GM23338 (cell line): ENCODE results near the gene NACAD. TPM values are rescaled to one million over a fixed set of nuclear protein-coding genes. Genes with fewer than 3 reads are reported as not detected.

Source experiments
- ATAC-seq: fragments of 200-7000 bp; cut with Tn5 transposase; 3 replicates; pipeline ENCODE4 v1.9.1; 2020
- DNase-seq: peaks from one replicate; pipeline ENCODE4 v3.0.0-alpha.2; 2015; ENCODE audit warnings: low spot score
- H2AFZ ChIP-seq: fragments of 200-600 bp; sonication (generic); 2 replicates; pipeline ENCODE4 v1.8.0; 2016; ENCODE audit warnings: antibody characterized with exemption, mild to moderate bottlenecking, moderate library complexity
- H3F3A ChIP-seq: fragments of 200-600 bp; sonication (generic); replicated peaks from 2 replicates; pipeline ENCODE4 v1.8.0; 2017; ENCODE audit warnings: antibody characterized with exemption, mixed run types, low read depth
- H3K27ac ChIP-seq: fragments of 200-600 bp; sonication (generic); 2 replicates; pipeline ENCODE4 v1.6.1; 2016; ENCODE audit warnings: low read depth
- H3K27me3 ChIP-seq: fragments of 200-600 bp; sonication (generic); 2 replicates; pipeline ENCODE4 v1.8.0; 2016; ENCODE audit warnings: mild to moderate bottlenecking, mixed run types, moderate library complexity; ENCODE audit not compliant: insufficient read depth
- H3K36me3 ChIP-seq: fragments of 200-600 bp; sonication (generic); 2 replicates; pipeline ENCODE4 v1.8.0; 2016; ENCODE audit warnings: mild to moderate bottlenecking; ENCODE audit not compliant: insufficient read depth
- H3K4me1 ChIP-seq: fragments of 200-600 bp; sonication (generic); 2 replicates; pipeline ENCODE4 v1.8.0; 2016; ENCODE audit warnings: mild to moderate bottlenecking, moderate library complexity; ENCODE audit not compliant: insufficient read depth
- H3K4me2 ChIP-seq: fragments of 200-600 bp; sonication (generic); 2 replicates; pipeline ENCODE4 v1.7.1; 2017; ENCODE audit warnings: mixed run types
- H3K4me3 ChIP-seq: fragments of 200-600 bp; sonication (generic); 2 replicates; pipeline ENCODE4 v1.6.1; 2016; ENCODE audit warnings: mixed run types
- H3K79me2 ChIP-seq: fragments of 200-600 bp; sonication (generic); replicated peaks from 2 replicates; pipeline ENCODE4 v1.8.0; 2017; ENCODE audit warnings: mild to moderate bottlenecking; ENCODE audit not compliant: insufficient read depth
- H3K9me2 ChIP-seq: fragments of 200-600 bp; sonication (generic); 2 replicates; pipeline ENCODE4 v1.8.0; 2017; ENCODE audit not compliant: insufficient read depth
- H4K20me1 ChIP-seq: fragments of 200-600 bp; sonication (generic); replicated peaks from 2 replicates; pipeline ENCODE4 v1.8.0; 2017; ENCODE audit warnings: mild to moderate bottlenecking; ENCODE audit not compliant: insufficient read depth
- H3K27ac Mint-ChIP-seq: 2 replicates; pipeline ENCODE4 v1.8.0; 2020; ENCODE audit warnings: inconsistent platforms, mild to moderate bottlenecking, moderate library complexity, mixed read lengths
- H3K27me3 Mint-ChIP-seq: 3 replicates; pipeline ENCODE4 v1.8.0; 2022; ENCODE audit warnings: low read depth, mild to moderate bottlenecking, moderate library complexity, mixed read lengths, inconsistent platforms; ENCODE audit not compliant: insufficient read depth, poor library complexity
- H3K36me3 Mint-ChIP-seq: 3 replicates; pipeline ENCODE4 v1.8.0; 2021; ENCODE audit warnings: low read depth, mild to moderate bottlenecking, inconsistent platforms, moderate library complexity, mixed read lengths
- H3K4me1 Mint-ChIP-seq: 3 replicates; pipeline ENCODE4 v1.8.0; 2020; ENCODE audit warnings: mild to moderate bottlenecking, inconsistent platforms, mixed read lengths
- H3K4me3 Mint-ChIP-seq: 3 replicates; pipeline ENCODE4 v1.8.0; 2021; ENCODE audit warnings: moderate library complexity, mild to moderate bottlenecking, inconsistent platforms, mixed read lengths
- H3K9me3 Mint-ChIP-seq: 3 replicates; pipeline ENCODE4 v1.8.0; 2020; ENCODE audit warnings: moderate library complexity, mild to moderate bottlenecking, inconsistent platforms, mixed read lengths
- CREB1 ChIP-seq: fragments of 250-450 bp; sonication (Bioruptor Pico); IDR thresholded peaks from 2 replicates; pipeline ENCODE4 v1.5.0; 2020; ENCODE audit warnings: low read depth, mild to moderate bottlenecking, moderate library complexity
- EZH2 ChIP-seq: fragments of 200-600 bp; sonication (generic); IDR thresholded peaks from one replicate; pipeline ENCODE4 v1.8.0; 2017; ENCODE audit warnings: antibody characterized with exemption, mild to moderate bottlenecking, low read depth; ENCODE audit not compliant: unreplicated experiment
- NANOG ChIP-seq: IDR thresholded peaks from 2 replicates; pipeline ENCODE4 v1.6.1; 2016; ENCODE audit warnings: antibody characterized with exemption, borderline replicate concordance
- POLR2AphosphoS5 ChIP-seq: IDR thresholded peaks from 2 replicates; pipeline ENCODE4 v1.6.1; 2016; ENCODE audit warnings: antibody characterized with exemption, low read depth
- STAT1 ChIP-seq: IDR thresholded peaks from one replicate; pipeline ENCODE4 v1.6.1; 2016; ENCODE audit warnings: antibody characterized with exemption; ENCODE audit not compliant: unreplicated experiment
- ZNF114 ChIP-seq: fragments of 250-450 bp; sonication (Bioruptor Pico); IDR thresholded peaks from 2 replicates; pipeline ENCODE4 v1.5.0; 2020; ENCODE audit warnings: mild to moderate bottlenecking, moderate library complexity
- ZNF331 ChIP-seq: fragments of 250-450 bp; sonication (Bioruptor Pico); IDR thresholded peaks from 2 replicates; pipeline ENCODE4 v1.5.0; 2020; ENCODE audit warnings: low read depth, mild to moderate bottlenecking, moderate library complexity
- polyA plus RNA-seq: library from polyadenylated mRNA; unstranded; fragments of >200 nt; fragmentation: Nextera tagmentation; extraction: Ambion mirVana; gene quantifications from 2 replicates; pipeline ENCODE4 v1.2.1, GENCODE V29; 2016
- total RNA-seq: library from RNA; depleted of rRNA; stranded (reverse); fragments of >200 nt; shearing (Covaris generic); gene quantifications from 2 replicates; pipeline ENCODE4 v1.2.3, GENCODE V29; 2014
- TF ChIP-seq, protein P1 (sequence below): IDR thresholded peaks from 2 replicates; pipeline ENCODE4 v1.6.1; 2016; ENCODE audit warnings: antibody characterized with exemption
- TF ChIP-seq, protein P2 (sequence below), 2 experiments: fragments of 200-600 bp in 1 of 2; sonication (generic) in 1 of 2; conservative IDR thresholded peaks; 2 replicates each; pipeline versions ENCODE4 v1.5.1 to v1.6.1; 2016 to 2017; ENCODE audit warnings: antibody characterized with exemption in 2 of 2, low read depth in 2 of 2, mild to moderate bottlenecking in 2 of 2, moderate library complexity in 1 of 2

Gene NACAD
- total and polyA plus RNA-seq, 2 experiments from 2014 or later, result 6.1 to 11.2 TPM

DNA sequence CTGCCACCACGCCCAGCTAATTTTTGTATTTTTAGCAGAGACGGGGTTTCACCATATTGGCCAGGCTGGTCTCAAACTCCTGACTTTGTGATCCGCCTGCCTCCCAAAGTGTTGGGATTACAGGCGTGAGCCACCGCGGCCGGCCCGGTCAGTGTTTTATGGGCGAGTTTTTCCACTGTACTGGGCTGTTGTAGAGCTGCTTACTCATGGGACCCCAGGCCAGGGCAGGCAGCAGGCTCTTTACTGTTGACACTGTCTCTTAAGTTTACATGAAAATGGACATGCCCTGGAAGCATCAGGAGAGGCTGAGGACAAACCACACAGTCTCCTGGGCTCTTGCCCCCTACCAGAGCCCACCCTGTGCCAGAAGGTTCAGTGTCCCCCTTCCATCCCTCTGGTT is 11.2 kb downstream of the NACAD start:
- Mint-ChIP-seq H3K4me3 (no peak overlapping the region), H3K4me1 (peaks cover 7% of the 10 kb centered on the region; the same call in 2 of the 3 replicates), H3K36me3 (peaks cover 26% of the 10 kb centered on the region), H3K27me3 (peaks cover 13% of the 10 kb centered on the region), H3K9me3 (peaks cover 4% of the 10 kb centered on the region; the same call in 2 of the 3 replicates), H3K27ac (no peak overlapping the region)
- Histone ChIP-seq H3K4me1 (no peaks in the 10 kb centered on the region), H3K79me2 (no peaks in the 10 kb centered on the region), H3K4me3 (no peak overlapping the region), H4K20me1 (no peaks in the 10 kb centered on the region), H3F3A (no peaks in the 10 kb centered on the region), H3K27me3 (no peaks in the 10 kb centered on the region), H3K36me3 (no peaks in the 10 kb centered on the region), H3K9me2 (no peaks in the 10 kb centered on the region), H3K27ac (no peak overlapping the region), H2AFZ (no peak overlapping the region), H3K4me2 (no peak overlapping the region)
- ATAC-seq (no peak), DNase-seq (no peak)
- no peak for TF ChIP-seq EZH2
- TF ChIP-seq NANOG, result no peak
- no peak for TF ChIP-seq STAT1
- TF ChIP-seq ZNF114 (CRISPR knock-in tag), result no peak
- TF ChIP-seq, protein P1, sequence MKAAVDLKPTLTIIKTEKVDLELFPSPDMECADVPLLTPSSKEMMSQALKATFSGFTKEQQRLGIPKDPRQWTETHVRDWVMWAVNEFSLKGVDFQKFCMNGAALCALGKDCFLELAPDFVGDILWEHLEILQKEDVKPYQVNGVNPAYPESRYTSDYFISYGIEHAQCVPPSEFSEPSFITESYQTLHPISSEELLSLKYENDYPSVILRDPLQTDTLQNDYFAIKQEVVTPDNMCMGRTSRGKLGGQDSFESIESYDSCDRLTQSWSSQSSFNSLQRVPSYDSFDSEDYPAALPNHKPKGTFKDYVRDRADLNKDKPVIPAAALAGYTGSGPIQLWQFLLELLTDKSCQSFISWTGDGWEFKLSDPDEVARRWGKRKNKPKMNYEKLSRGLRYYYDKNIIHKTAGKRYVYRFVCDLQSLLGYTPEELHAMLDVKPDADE, result no peak

DNA sequence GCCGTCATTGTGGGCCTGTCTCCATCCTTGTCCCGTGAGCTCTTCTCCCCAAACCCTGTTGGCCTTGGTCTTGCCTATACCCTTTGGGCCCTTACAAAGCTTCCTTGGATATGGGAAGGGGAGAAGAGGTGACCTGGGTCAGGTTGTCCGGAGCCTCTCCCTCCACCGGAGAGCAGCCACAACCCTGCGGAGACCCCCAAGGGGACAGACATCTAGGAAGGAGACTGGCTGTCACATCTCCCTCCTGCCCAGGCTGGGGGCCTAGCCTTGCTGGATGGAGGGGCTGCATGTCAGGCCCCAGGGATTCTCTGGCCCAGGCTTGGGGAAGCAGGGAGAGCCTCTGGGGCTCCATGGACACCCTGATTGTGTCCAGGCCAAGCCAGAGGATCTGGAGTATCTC is 11.8 kb downstream of the NACAD start:
- Histone ChIP-seq H4K20me1 (no peaks in the 10 kb centered on the region), H3K4me1 (no peaks in the 10 kb centered on the region), H3K36me3 (no peaks in the 10 kb centered on the region), H3K27ac (no peak overlapping the region), H3K79me2 (no peaks in the 10 kb centered on the region), H2AFZ (no peak overlapping the region), H3F3A (no peaks in the 10 kb centered on the region), H3K9me2 (no peaks in the 10 kb centered on the region), H3K4me3 (no peak overlapping the region), H3K4me2 (no peak overlapping the region), H3K27me3 (no peaks in the 10 kb centered on the region)
- peaks cover 13% of the 10 kb centered on the region for H3K27me3 Mint-ChIP-seq
- no peak for DNase-seq
- H3K36me3 Mint-ChIP-seq, result peaks cover 26% of the 10 kb centered on the region
- H3K9me3 Mint-ChIP-seq, result peaks cover 4% of the 10 kb centered on the region; the same call in 2 of the 3 replicates
- peaks cover 9% of the 10 kb centered on the region; the same call in 2 of the 3 replicates for H3K4me1 Mint-ChIP-seq
- ATAC-seq, result no peak
- H3K4me3 Mint-ChIP-seq, result no peak overlapping the region
- TF ChIP-seq, protein P2, sequence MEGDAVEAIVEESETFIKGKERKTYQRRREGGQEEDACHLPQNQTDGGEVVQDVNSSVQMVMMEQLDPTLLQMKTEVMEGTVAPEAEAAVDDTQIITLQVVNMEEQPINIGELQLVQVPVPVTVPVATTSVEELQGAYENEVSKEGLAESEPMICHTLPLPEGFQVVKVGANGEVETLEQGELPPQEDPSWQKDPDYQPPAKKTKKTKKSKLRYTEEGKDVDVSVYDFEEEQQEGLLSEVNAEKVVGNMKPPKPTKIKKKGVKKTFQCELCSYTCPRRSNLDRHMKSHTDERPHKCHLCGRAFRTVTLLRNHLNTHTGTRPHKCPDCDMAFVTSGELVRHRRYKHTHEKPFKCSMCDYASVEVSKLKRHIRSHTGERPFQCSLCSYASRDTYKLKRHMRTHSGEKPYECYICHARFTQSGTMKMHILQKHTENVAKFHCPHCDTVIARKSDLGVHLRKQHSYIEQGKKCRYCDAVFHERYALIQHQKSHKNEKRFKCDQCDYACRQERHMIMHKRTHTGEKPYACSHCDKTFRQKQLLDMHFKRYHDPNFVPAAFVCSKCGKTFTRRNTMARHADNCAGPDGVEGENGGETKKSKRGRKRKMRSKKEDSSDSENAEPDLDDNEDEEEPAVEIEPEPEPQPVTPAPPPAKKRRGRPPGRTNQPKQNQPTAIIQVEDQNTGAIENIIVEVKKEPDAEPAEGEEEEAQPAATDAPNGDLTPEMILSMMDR (conservative IDR thresholded peaks at IDR 0.05; ENCODE audit: low read depth in 2 of 2), result no peak
- TF ChIP-seq ZNF331, result no peak
- TF ChIP-seq CREB1 (CRISPR knock-in tag), result no peak
- no peak for TF ChIP-seq NANOG
- TF ChIP-seq POLR2AphosphoS5, result no peak
- no peak for TF ChIP-seq EZH2
- no peak for TF ChIP-seq STAT1
- TF ChIP-seq ZNF114 (CRISPR knock-in tag), result no peak
- no peak overlapping the region for H3K27ac Mint-ChIP-seq
